Fibroblast of villous mesenchyme (primary cell): ENCODE measurements around the gene EXOSC5. TPM values are rescaled to one million over a fixed set of nuclear protein-coding genes. Genes with fewer than 3 reads are reported as not detected.

Source experiments
- DNase-seq: peaks from one replicate; pipeline ENCODE4 v3.0.0-alpha.2; 2010; ENCODE audit warnings: low read depth
- H3K4me3 ChIP-seq: 2 replicates; pipeline ENCODE4 v1.5.1; 2011; ENCODE audit warnings: low read depth, mild to moderate bottlenecking, low read length
- total RNA-seq: library from RNA; depleted of rRNA; stranded (reverse); fragments of >200 nt; gene quantifications from 2 replicates; pipeline ENCODE4 v1.2.3, GENCODE V29; 2012
- TF ChIP-seq, protein P1 (sequence below): IDR thresholded peaks from 2 replicates; pipeline ENCODE4 v1.5.1; 2012; ENCODE audit warnings: low read depth, mild to moderate bottlenecking, low read length; ENCODE audit not compliant: insufficient read depth

Gene EXOSC5
- 12.5 and 15.1 TPM in 2 replicates for total RNA-seq

- peak; percentile 100 for DNase-seq
- TF ChIP-seq, protein P1, sequence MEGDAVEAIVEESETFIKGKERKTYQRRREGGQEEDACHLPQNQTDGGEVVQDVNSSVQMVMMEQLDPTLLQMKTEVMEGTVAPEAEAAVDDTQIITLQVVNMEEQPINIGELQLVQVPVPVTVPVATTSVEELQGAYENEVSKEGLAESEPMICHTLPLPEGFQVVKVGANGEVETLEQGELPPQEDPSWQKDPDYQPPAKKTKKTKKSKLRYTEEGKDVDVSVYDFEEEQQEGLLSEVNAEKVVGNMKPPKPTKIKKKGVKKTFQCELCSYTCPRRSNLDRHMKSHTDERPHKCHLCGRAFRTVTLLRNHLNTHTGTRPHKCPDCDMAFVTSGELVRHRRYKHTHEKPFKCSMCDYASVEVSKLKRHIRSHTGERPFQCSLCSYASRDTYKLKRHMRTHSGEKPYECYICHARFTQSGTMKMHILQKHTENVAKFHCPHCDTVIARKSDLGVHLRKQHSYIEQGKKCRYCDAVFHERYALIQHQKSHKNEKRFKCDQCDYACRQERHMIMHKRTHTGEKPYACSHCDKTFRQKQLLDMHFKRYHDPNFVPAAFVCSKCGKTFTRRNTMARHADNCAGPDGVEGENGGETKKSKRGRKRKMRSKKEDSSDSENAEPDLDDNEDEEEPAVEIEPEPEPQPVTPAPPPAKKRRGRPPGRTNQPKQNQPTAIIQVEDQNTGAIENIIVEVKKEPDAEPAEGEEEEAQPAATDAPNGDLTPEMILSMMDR = no peak
- H3K4me3 ChIP-seq = peak within 1 kb of the TSS; percentile 97
Measured at GRCh38 chr19:41397086-41398049, at the start of gene EXOSC5, which contains the start of gene BCKDHA. Gene EXOSC5, minus strand, starts transcription at chr19:41397359. Its CDS starts 31 bp downstream, at chr19:41397328. Gene BCKDHA, plus strand, starts transcription at chr19:41397818. Its CDS starts 10 bp downstream, at chr19:41397828.

- no peak for DNase-seq
- no peak overlapping the region for H3K4me3 ChIP-seq
- TF ChIP-seq, protein P1 = no peak
Measured at GRCh38 chr19:41445575-41445974, 48.4 kb upstream of the EXOSC5 start.

DNA sequence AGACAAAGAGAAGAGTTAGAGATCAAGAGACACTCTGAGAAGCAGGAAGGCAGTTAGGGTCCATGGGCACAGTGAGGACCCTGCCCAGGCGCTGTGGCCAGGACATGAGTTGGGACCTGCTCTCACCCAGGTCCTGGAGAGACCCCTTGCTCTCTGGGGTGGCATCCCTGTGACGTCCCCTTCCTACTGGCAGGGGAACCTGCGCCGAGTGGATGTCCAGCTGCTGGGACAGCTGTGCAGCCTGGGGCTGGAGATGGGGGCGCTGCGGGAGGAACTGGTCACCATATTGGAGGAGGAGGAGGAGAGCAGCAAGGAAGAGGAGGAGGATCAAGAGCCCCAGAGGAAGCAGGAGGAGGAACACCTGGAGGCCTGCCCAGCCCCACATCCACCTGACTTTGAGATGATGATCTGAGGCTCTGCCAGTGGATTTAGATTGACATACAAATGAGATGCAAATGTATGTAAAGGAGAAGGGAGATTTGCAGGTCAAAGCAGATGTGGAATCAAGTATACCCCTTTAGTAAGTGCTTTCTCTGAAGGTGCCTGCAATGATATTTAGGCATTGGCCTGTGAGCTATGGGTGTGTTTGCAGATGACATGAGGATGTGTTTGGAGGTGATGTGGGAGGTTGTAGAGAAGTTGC lies 46.8 kb upstream of the EXOSC5 start:
- no peak overlapping the region for H3K4me3 ChIP-seq
- DNase-seq = no peak
- TF ChIP-seq, protein P1 = no peak

DNA sequence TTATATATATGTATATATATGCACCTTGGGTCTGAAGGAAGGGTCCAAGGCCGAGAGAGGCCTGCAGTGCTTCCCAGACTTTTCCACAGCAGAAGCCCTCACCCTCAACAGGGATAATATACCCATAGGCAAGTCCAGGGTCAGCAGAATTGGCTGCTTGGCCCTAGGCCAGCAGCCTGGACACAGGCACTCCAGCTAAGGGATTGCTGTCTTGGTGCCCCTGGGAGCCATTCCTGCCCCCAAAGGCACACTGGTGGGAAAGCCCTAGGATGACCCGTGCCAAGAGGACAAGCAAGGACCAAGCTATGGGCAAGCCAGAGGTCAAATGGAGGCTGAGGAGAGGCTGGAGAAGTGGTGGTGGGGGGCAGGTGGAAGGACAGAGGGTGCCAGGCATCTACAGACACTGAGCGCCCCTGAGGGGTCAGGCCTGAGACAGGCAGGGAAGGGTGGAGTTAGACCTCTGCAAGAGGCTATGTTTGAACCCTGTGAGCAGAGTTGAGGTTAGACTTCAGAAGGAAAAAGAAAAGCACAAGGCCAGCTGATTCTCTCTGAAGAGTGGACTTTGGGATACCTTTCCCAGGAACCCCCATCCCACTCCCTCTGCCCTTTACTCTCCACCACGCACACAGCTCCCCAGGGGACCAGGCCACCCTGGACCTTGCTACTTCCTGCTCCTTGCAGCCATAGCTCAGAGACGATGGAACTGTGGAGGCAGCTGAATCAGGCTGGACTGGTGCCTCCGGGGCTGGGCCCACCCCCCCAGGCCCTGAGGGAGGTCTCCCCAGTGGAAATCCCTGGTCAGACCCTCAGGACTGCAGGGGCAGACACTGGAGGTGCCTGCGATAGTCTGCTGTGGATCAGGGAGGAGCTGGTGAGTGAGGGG lies 45.6 kb upstream of the EXOSC5 start, which contains the start of gene ERICH4:
TSS of gene ERICH4 (plus strand) at position 684 of the 883 bp plus-strand sequence. CDS start at position 698, 14 bp downstream.
- H3K4me3 ChIP-seq = no peak within 1 kb of the TSS
- no peak for DNase-seq
- TF ChIP-seq, protein P1 = no peak

- H3K4me3 ChIP-seq = no peak overlapping the region
- no peak for DNase-seq
- TF ChIP-seq, protein P1 = no peak
Measured at GRCh38 chr19:41441321-41441945, 44.3 kb upstream of the EXOSC5 start.
